Measurements from ENCODE around the gene EXOC3L4. TPM values are rescaled to one million over a fixed set of nuclear protein-coding genes. Genes with fewer than 3 reads are reported as not detected.

The EXOC3L4 gene
- total RNA-seq, 1 donor from 2014 or later = not detected

DNA sequence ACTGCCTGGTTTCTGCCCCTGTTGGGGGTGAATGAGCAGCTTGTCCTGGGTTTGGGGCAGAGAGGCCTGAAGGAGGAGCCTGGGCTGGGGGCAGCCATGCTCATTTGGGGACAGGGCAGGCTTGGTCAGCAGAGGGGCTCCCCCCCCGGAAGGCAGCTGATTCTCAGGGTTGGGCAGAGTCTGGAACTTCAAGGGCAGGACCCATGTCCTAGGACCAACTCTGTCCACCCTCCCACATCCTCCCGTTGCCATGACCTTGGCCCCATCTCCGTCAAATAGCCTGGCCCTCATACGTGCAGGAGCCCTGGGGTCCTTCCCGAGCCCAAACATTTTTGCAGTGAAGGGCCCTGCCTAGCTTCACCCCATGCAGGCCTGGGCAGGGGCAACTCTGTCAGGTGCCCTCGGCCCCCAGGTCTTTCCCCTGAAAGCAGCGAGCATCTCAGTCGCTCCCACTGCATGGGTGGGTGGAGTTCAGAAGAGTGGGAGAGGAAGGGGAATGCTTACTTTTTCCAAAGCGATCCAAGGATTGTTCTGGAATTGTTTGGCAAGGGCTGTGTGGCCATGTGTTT, 61.4 kb downstream of the EXOC3L4 start:
- Mint-ChIP-seq H3K9me3 (no peaks in the 10 kb centered on the region), H3K27ac (no peak overlapping the region), H3K4me1 (peaks cover 7% of the 10 kb centered on the region), H3K36me3 (no peaks in the 10 kb centered on the region), H3K27me3 (ENCODE audit: insufficient read depth, low read depth) (peaks cover 3% of the 10 kb centered on the region), H3K4me3 (no peak overlapping the region)
- H4K20me1 ChIP-seq (ENCODE audit: low read depth) = no peaks in the 10 kb centered on the region
- H3F3A ChIP-seq (ENCODE audit: low read depth) = no peaks in the 10 kb centered on the region
- H3K79me2 ChIP-seq (ENCODE audit: low read depth) = no peaks in the 10 kb centered on the region
- no peak overlapping the region for H2AFZ ChIP-seq (replicated peaks)
- H3K27ac ChIP-seq = no peak overlapping the region
- H3K4me1 ChIP-seq = no peaks in the 10 kb centered on the region
- no peak overlapping the region for H3K4me2 ChIP-seq
- no peak for TF ChIP-seq EZH2phosphoT487 (IDR thresholded peaks at IDR 0.05)
- TF ChIP-seq, protein P1, sequence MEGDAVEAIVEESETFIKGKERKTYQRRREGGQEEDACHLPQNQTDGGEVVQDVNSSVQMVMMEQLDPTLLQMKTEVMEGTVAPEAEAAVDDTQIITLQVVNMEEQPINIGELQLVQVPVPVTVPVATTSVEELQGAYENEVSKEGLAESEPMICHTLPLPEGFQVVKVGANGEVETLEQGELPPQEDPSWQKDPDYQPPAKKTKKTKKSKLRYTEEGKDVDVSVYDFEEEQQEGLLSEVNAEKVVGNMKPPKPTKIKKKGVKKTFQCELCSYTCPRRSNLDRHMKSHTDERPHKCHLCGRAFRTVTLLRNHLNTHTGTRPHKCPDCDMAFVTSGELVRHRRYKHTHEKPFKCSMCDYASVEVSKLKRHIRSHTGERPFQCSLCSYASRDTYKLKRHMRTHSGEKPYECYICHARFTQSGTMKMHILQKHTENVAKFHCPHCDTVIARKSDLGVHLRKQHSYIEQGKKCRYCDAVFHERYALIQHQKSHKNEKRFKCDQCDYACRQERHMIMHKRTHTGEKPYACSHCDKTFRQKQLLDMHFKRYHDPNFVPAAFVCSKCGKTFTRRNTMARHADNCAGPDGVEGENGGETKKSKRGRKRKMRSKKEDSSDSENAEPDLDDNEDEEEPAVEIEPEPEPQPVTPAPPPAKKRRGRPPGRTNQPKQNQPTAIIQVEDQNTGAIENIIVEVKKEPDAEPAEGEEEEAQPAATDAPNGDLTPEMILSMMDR (IDR thresholded peaks at IDR 0.05) = no peak
- TF ChIP-seq EZH2 (IDR thresholded peaks at IDR 0.05) = no peak
- H3K27me3 ChIP-seq = no peaks in the 10 kb centered on the region
- no peak for DNase-seq (ENCODE audit: low spot score)
- H3K9me3 ChIP-seq (ENCODE audit: low read depth) = no peaks in the 10 kb centered on the region
- H3K36me3 ChIP-seq = no peaks in the 10 kb centered on the region
- H3K4me3 ChIP-seq = no peak overlapping the region
- no peak overlapping the region for H3K9ac ChIP-seq

DNA sequence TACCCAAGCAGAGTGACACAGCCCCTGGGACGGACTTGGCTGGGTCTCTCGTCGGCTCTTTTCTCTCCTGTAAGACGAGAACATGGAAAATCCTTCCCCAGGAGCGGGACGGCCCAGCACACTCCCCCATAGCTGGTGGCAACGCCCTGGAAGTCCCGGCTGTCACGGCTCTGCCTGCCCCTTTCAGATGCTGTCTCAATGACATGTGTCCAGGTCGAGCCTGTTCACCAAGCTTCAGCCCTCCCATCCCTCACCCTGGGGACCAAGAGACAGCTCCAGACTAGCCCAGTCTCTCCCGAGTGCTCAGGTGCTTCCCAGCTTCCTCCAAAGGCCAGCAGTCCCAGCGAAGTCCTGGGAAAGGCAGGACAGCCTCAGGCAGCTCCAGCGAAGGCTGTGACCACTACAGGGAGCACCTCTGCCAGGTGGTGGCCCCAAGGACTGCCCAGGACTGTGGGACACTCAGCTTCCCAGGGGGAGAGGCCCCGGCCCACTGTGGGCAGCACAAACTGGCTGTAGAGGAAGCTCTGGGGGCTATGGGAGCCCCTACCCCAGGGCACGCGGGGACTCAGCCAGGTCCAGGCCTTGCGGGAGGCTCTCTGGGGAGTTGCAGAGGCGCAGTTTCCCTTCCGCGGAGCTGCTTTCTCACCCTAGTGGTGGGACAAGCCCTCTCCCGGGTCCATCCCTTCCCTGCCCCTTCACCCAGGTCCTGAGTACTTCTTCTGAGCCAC, 62.3 kb downstream of the EXOC3L4 start:
- TF ChIP-seq EZH2 (IDR thresholded peaks at IDR 0.05) = no peak
- TF ChIP-seq EZH2phosphoT487 (IDR thresholded peaks at IDR 0.05) = no peak
- TF ChIP-seq, protein P1 (IDR thresholded peaks at IDR 0.05) = no peak
- DNase-seq (ENCODE audit: low spot score) = no peak
- Histone ChIP-seq H3K4me1 (no peaks in the 10 kb centered on the region), H3K4me2 (no peak overlapping the region), H3K9me3 (ENCODE audit: low read depth) (no peaks in the 10 kb centered on the region), H3K79me2 (ENCODE audit: low read depth) (no peaks in the 10 kb centered on the region), H3K27me3 (no peaks in the 10 kb centered on the region), H4K20me1 (ENCODE audit: low read depth) (no peaks in the 10 kb centered on the region), H3K36me3 (no peaks in the 10 kb centered on the region), H3K9ac (no peak overlapping the region), H3K4me3 (no peak overlapping the region), H3K27ac (no peak overlapping the region), H3F3A (ENCODE audit: low read depth) (no peaks in the 10 kb centered on the region), H2AFZ (replicated peaks) (peak overlapping the region; percentile 89)
- Mint-ChIP-seq H3K27me3 (ENCODE audit: insufficient read depth, low read depth) (peaks cover 3% of the 10 kb centered on the region), H3K4me1 (peaks cover 4% of the 10 kb centered on the region), H3K4me3 (no peak overlapping the region), H3K9me3 (no peaks in the 10 kb centered on the region), H3K36me3 (no peaks in the 10 kb centered on the region), H3K27ac (no peak overlapping the region)

DNA sequence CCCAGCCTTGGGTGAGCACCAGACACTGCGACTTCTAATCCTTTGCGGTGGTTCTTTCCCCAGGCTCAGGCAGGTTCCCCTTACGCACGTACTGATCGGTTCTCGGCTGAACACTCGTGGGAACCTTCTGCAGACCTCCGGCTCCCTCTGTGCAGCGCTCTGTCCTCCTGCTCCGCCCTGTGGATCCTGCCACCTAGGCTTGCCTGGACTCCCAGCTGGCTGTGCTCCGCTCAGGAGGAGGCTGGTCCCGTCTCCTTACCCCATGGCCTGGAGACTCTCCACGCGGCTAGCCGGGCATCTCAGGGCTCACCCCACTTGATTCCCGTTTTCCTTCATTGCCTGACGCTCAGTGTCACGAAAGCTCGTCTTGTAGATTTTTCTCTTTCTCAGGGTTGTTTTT, 63.4 kb downstream of the EXOC3L4 start:
- no peak for DNase-seq (ENCODE audit: low spot score)
- Histone ChIP-seq H3K79me2 (ENCODE audit: low read depth) (no peaks in the 10 kb centered on the region), H4K20me1 (ENCODE audit: low read depth) (no peaks in the 10 kb centered on the region), H3K4me2 (no peak overlapping the region), H3K9me3 (ENCODE audit: low read depth) (no peaks in the 10 kb centered on the region), H3K4me3 (no peak overlapping the region), H3K4me1 (no peaks in the 10 kb centered on the region), H3K27ac (no peak overlapping the region), H2AFZ (replicated peaks) (no peak overlapping the region), H3K36me3 (no peaks in the 10 kb centered on the region), H3K9ac (no peak overlapping the region), H3F3A (ENCODE audit: low read depth) (no peaks in the 10 kb centered on the region), H3K27me3 (no peaks in the 10 kb centered on the region)
- H3K36me3 Mint-ChIP-seq = no peaks in the 10 kb centered on the region
- H3K9me3 Mint-ChIP-seq = no peaks in the 10 kb centered on the region
- H3K4me3 Mint-ChIP-seq = no peak overlapping the region
- no peak overlapping the region for H3K27ac Mint-ChIP-seq
- TF ChIP-seq EZH2 (IDR thresholded peaks at IDR 0.05) (no peak), EZH2phosphoT487 (IDR thresholded peaks at IDR 0.05) (no peak)
- TF ChIP-seq, protein P1 (IDR thresholded peaks at IDR 0.05) = no peak
- H3K4me1 Mint-ChIP-seq = peaks cover 4% of the 10 kb centered on the region
- peaks cover 3% of the 10 kb centered on the region for H3K27me3 Mint-ChIP-seq (ENCODE audit: insufficient read depth, low read depth)
